Measurements from ENCODE around the gene SLC17A4. TPM values are rescaled to one million over a fixed set of nuclear protein-coding genes. Genes with fewer than 3 reads are reported as not detected.
A peak's percentile ranks its signal among the peaks of the same experiment; 100 is the strongest.

SLC17A4 gene
- total and polyA plus RNA-seq, 2 of the 13 experiments (the other 11 are each of a cell fraction or from before 2014, with no cell fraction given): 0.07 TPM; not detected in 1

- TF ChIP-seq TEF (CRISPR knock-in tag; IDR thresholded peaks at IDR 0.05): peak; percentile 85; the same call in 1 of the 2 replicates
These were observed 48.1 kb upstream of the SLC17A4 start (continued) for GRCh38 chr6:25706314-25707014.

GRCh38 chr6:25709761-25710160, 44.8 kb upstream of the SLC17A4 start:
- intact Hi-C loops (cut with micrococcal nuclease; ENCODE audit: unreplicated experiment): no loop called here
- CTCF ChIA-PET (ENCODE audit: low intra/inter-chr PET ratio, low total read pairs): no interaction called here
- Histone ChIP-seq H3K9ac (ENCODE audit: insufficient read depth, low read depth, low read length) (no peak overlapping the region), H3K4me3 (replicated peaks in 1 of 3; ENCODE audit: insufficient read depth in 1 of 3, low read depth in 2 of 3, low read length in 3 of 3) (no peak overlapping the region), H3K9me3 (ENCODE audit: low read length) (no peaks in the 10 kb centered on the region), H4K20me1 (ENCODE audit: insufficient read depth, low read length) (no peaks in the 10 kb centered on the region), H3K79me2 (ENCODE audit: insufficient read depth, low read length) (no peaks in the 10 kb centered on the region), H3K4me2 (ENCODE audit: low read depth, low read length) (no peak overlapping the region), H3K27me3 (ENCODE audit: control insufficient read depth in 1 of 2, insufficient read depth in 2 of 2, low read length in 2 of 2) (no peaks in the 10 kb centered on the region), H3K4me1 (ENCODE audit: insufficient read depth, low read length) (peaks cover 31% of the 10 kb centered on the region), H3K36me3 (replicated peaks in 1 of 2; ENCODE audit: control insufficient read depth in 1 of 2, insufficient read depth in 2 of 2, low read length in 2 of 2) (no peaks in the 10 kb centered on the region), H2AFZ (ENCODE audit: low read length) (no peak overlapping the region), H3K27ac (ENCODE audit: extremely low read length, insufficient read depth, low read length) (no peak overlapping the region)
- in situ Hi-C loops (cut with HindIII; ENCODE audit: extremely low pct_ligation_motif_present, low pct_unique_long_range_greater_than_20kb): no loop called here
- no TSS peak for BruUV-seq (replicated peaks)
- 0 out of 2 replicates have a peak, but pooled peaks have one; percentile 33 for TF ChIP-seq ZBTB33 (CRISPR knock-in tag; IDR thresholded peaks at IDR 0.05)
- no peak for TF ChIP-seq TBX2 (CRISPR knock-in tag; IDR thresholded peaks at IDR 0.05; ENCODE audit: borderline replicate concordance)
- DNase-seq (ENCODE audit: low spot score) (peak; percentile 6), FAIRE-seq (no peak), ATAC-seq (peak; percentile 80)
- WGBS (ENCODE audit: low lambda C conversion rate): 79% methylated on average over 10 of the region's 10 CpGs
- POLR2A ChIA-PET: no interaction called here

Data from HepG2 (cell line).